PFSK-1 (cell line): ENCODE results near the gene ACSF3.

ENCODE experiments used
- POLR2AphosphoS5 ChIP-seq: IDR thresholded peaks from 2 replicates; pipeline ENCODE4 v1.6.1; 2012; ENCODE audit warnings: low read depth, mild to moderate bottlenecking, control low read depth, low read length, moderate library complexity
- SIN3A ChIP-seq: IDR thresholded peaks from 2 replicates; pipeline ENCODE4 v1.6.1; 2012; ENCODE audit warnings: mild to moderate bottlenecking, low read length, moderate library complexity, borderline replicate concordance; ENCODE audit not compliant: insufficient read depth
- TAF1 ChIP-seq: IDR thresholded peaks from 2 replicates; pipeline ENCODE4 v1.6.1; 2012; ENCODE audit warnings: low read length, control low read depth, borderline replicate concordance; ENCODE audit not compliant: insufficient read depth

DNA sequence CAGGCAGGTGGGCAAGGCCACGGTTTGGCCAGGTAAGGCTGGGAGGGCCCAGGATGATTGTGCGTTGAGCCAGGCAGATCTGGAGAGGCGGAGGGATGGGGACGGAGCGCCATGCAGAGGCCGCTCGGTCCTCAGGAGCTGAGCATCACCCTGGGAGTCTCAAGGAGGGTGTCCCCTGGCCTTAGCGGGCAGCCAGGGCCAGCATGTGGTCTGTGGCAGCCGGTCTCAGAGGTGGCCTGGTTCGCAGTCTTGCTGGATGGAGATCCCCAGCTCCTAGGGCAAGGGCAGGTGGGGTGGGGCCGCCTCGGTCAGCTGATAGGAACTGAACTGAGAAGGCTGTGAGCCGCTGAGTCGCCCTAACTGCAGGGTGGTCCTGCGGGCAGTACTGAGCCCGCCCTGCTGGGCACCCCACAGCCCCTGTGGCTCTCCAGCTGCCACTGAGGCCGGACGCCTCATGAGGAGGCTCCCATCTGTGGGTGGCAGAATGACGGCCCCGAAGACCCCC is 66.2 kb downstream of the ACSF3 start:
- no peak for TF ChIP-seq SIN3A
- TF ChIP-seq TAF1 = no peak
- TF ChIP-seq POLR2AphosphoS5 = no peak
